Colonic mucosa (tissue), 4 donors: ENCODE data around the gene POLR2L. TPM values are rescaled to one million over a fixed set of nuclear protein-coding genes. Genes with fewer than 3 reads are reported as not detected.
A peak's percentile ranks its signal among the peaks of the same experiment; 100 is the strongest.

ENCODE experiments used
- DNase-seq: peaks from one replicate; pipeline ENCODE4 v3.0.0-alpha.2; 2020
- H3K27ac ChIP-seq: fragments of 200-600 bp; one replicate; pipeline ENCODE4 v1.8.0; 2021
- H3K27me3 ChIP-seq: fragments of 200-600 bp; one replicate; pipeline ENCODE4 v1.8.0; 2021
- H3K36me3 ChIP-seq: fragments of 200-600 bp; one replicate; pipeline ENCODE4 v1.8.0; 2021
- H3K4me1 ChIP-seq: fragments of 200-600 bp; one replicate; pipeline ENCODE4 v1.8.0; 2021; ENCODE audit warnings: mild to moderate bottlenecking
- H3K4me3 ChIP-seq: fragments of 200-600 bp; one replicate; pipeline ENCODE4 v1.8.0; 2021
- H3K9ac ChIP-seq, 2 donors: one replicate each; pipeline ENCODE4 v1.7.0; 2013; ENCODE audit warnings: control low read depth in 2 of 2, low read depth in 2 of 2, low read length in 2 of 2
- H3K9me3 ChIP-seq: fragments of 200-600 bp; one replicate; pipeline ENCODE4 v1.8.0; 2021
- CTCF ChIP-seq: fragments of 200-600 bp; IDR thresholded peaks from one replicate; pipeline ENCODE4 v1.8.0; 2022; ENCODE audit warnings: antibody characterized with exemption, mild to moderate bottlenecking
- intact Hi-C: fragments of 100-400 bp; cut with DNase I; formaldehyde crosslinking; loops from one replicate; pipeline ENCODE4 v1.14.1; 2022
- total RNA-seq, 2 donors: library from RNA; stranded (reverse); fragmentation: NEBNext Ultra II Directional in 1 of 2; extraction: Animal tissue kit (Norgen Biotek cat#: 25700) in 1 of 2; gene quantifications; one replicate each; pipeline ENCODE4 v1.2.1, GENCODE V29; 2021
- donor health status: healthy.
- donor health status: DM: no; HTN: no; CAD: no.
- donor health status: DM: no; HTN: no; CAD: no.

The POLR2L gene
- total RNA-seq, 2 donors from 2014 or later, result 77.4 to 181 TPM

DNA sequence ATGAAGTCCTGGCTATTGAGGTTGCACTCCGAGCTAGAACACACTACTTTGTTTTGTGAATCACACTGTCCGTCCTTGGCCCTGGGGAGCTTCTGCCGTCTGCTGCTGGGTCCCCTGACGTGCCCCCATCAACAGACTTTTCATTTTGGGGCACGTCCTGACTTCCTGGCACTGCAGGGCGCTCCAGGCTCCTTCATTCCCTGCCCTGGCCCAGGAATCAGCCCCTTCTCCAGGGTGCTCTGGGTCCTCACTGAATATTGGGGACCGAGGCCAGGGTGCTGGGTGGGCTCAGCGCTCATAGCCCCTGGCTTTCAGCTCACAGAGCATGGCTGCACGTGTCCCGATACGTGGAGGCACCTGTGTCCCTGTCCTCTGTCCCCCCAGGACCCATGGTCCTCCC lies 22.6 kb upstream of the POLR2L start:
- no peak for DNase-seq
- Histone ChIP-seq H3K4me1 (peaks cover 8% of the 10 kb centered on the region), H3K36me3 (no peaks in the 10 kb centered on the region), H3K27ac (no peak overlapping the region), H3K9ac (no peak overlapping the region), H3K4me3 (no peak overlapping the region), H3K9me3 (no peaks in the 10 kb centered on the region), H3K27me3 (peaks cover 21% of the 10 kb centered on the region)
- intact Hi-C loops, result no loop called here
- TF ChIP-seq CTCF, result no peak

DNA sequence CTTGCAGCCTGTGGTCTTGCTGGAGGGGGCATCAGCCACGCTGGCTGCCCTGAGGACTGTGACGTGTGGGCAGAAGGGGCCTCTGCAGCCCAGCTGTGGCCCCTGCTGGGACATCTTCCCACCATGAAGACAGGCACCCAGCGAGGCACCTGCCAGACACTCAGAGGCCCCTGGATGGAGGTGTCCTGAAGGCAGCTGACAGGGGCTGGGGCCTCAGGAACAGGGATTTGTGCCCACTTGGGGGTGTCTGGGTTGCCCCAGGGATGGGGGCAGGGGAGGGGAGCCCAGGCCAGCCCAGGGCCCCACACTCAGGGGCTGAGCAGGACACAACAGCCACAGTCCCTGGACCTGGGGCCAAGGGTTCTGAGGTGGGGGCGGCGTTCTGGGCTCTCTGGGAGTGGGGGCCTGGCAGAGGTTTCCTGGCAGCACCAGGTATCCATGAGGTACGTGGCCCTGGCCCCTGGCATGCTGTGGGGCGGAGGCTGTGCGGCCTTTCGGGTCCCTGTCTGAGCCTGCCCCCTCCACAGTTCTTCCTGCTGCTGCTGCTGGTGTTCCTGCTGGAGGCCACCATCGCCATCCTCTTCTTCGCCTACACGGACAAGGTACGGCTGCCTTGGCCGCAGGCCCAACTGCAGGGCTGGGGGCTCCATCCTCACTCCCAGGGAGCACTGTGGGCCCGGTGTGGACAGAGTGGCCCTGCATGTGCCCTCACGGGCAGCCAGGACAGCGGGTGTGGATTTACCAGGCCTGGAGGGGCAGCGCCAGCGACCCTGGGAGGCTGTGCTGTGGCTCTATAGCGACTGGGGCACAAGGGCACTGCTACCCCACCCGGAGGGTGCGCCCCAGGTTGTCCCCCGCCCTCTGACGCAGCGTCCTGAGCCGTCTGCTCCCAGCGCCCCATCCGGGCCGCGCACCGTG lies 21.8 kb upstream of the POLR2L start:
- no peak overlapping the region for H3K4me3 ChIP-seq
- H3K36me3 ChIP-seq, result no peaks in the 10 kb centered on the region
- H3K27me3 ChIP-seq, result peaks cover 21% of the 10 kb centered on the region
- H3K4me1 ChIP-seq, result peaks cover 12% of the 10 kb centered on the region
- H3K27ac ChIP-seq, result no peak overlapping the region
- no peak for DNase-seq
- H3K9ac ChIP-seq, result no peak overlapping the region
- intact Hi-C loops, result no loop called here
- no peaks in the 10 kb centered on the region for H3K9me3 ChIP-seq
- no peak for TF ChIP-seq CTCF

DNA sequence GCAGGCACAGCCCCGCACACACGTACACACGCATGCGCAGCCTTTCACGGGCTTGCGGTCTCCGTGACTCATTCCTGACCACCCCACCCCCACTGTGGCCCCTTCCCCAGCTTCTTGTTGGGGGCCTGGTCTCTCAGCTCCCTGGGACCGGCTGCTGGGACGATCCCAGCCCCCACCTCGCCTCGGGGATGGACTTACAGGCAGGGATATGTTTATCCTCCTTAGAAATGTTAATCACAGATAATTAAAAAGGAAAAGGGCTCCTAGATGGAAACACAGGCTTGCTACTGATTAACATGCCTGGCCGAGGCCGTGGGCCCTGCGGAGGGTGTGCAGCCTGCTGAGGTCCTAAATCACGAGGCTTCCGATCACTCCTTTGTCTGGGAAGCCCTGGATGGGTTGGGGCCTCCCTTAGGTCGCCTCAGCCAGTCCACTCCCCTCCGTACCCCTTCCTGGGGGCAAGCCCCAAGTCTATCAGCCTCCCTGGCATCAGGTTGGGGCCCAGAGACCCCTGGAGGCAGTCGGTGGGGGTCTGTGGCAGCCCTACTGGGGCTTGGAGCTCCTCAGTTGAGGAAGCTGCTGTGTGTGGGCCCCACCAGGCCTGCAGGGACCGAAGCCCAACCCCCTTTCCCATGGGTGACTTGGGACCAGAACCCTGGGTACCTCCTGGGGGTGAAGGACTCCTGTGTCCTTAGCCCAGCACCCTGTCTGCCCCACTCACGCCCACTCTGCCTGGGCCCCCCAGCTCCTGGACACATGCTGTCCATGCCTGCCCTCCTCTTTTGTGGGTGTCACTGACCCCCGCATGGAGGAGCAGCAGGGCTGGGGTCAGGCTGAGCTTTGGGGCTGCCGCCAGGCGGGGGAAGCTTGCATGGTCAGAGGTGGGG lies 20.9 kb upstream of the POLR2L start:
- TF ChIP-seq CTCF, result no peak
- H3K4me3 ChIP-seq, result no peak overlapping the region
- no peaks in the 10 kb centered on the region for H3K36me3 ChIP-seq
- intact Hi-C loops, result no loop called here
- H3K9me3 ChIP-seq, result no peaks in the 10 kb centered on the region
- DNase-seq, result no peak
- peaks cover 21% of the 10 kb centered on the region for H3K27me3 ChIP-seq
- peaks cover 12% of the 10 kb centered on the region for H3K4me1 ChIP-seq
- H3K27ac ChIP-seq, result no peak overlapping the region
- no peak overlapping the region for H3K9ac ChIP-seq

GRCh38 chr11:862696-863022 lies 20.3 kb upstream of the POLR2L start:
- peaks cover 21% of the 10 kb centered on the region for H3K27me3 ChIP-seq
- H3K9ac ChIP-seq, result no peak overlapping the region
- DNase-seq, result no peak
- H3K9me3 ChIP-seq, result no peaks in the 10 kb centered on the region
- no peak for TF ChIP-seq CTCF
- H3K4me1 ChIP-seq, result peaks cover 12% of the 10 kb centered on the region
- H3K4me3 ChIP-seq, result no peak overlapping the region
- H3K27ac ChIP-seq, result no peak overlapping the region
- intact Hi-C loops, result no loop called here
- H3K36me3 ChIP-seq, result no peaks in the 10 kb centered on the region

DNA sequence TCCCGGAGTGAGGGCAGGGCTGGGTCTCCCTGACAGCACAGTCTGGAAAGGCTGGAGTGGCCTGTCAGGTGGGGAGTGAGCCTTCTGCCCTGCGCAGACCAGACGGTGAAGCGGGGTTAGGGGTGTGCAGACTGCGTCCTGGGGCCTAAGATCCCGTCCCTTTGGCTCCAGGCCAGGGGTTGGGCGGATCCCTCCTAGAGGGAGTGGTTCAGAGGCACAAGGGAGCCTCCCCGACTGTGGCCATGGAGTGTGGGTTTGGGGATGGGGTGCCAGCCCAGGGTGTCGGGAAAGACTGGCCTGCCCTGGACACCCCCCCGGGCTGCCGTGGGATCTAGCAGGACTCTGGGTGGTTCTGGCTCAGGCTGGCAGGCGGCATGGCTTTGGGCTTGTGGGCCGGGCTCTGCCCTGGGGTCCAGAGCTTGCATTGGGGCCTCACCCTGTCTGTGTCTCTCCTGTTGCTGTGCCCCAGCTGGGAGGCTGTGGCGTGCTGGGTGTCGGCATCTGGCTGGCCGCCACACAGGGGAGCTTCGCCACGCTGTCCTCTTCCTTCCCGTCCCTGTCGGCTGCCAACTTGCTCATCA lies 19.8 kb upstream of the POLR2L start:
- H3K27ac ChIP-seq, result no peak overlapping the region

More for the DNA sequence above, 19.8 kb upstream of the POLR2L start:
- Histone ChIP-seq H3K9me3 (no peaks in the 10 kb centered on the region), H3K4me3 (no peak overlapping the region), H3K9ac (no peak overlapping the region), H3K27me3 (peaks cover 21% of the 10 kb centered on the region), H3K36me3 (no peaks in the 10 kb centered on the region), H3K4me1 (peaks cover 12% of the 10 kb centered on the region)
- DNase-seq, result peak; percentile 63
- no peak for TF ChIP-seq CTCF
- intact Hi-C loops, result no loop called here
